A549 (cell line): ENCODE results near the gene NRIP1.

Experiments used
- CTCF ChIP-seq: fragments of >200 bp; sonication (Bioruptor Twin); formaldehyde crosslinking; IDR thresholded peaks from 3 replicates; pipeline ENCODE4 v1.5.1; 2016
- EP300 ChIP-seq, 2 experiments: fragments of >200 bp; sonication (Bioruptor Twin); formaldehyde crosslinking; IDR thresholded peaks; 2 replicates in 1 of 2; 3 replicates in 1 of 2; pipeline ENCODE4 v1.6.1; 2016 to 2017
- FOSB ChIP-seq: fragments of 250-450 bp; sonication (Bioruptor Pico); IDR thresholded peaks from 2 replicates; pipeline ENCODE4 v1.5.0; 2020; ENCODE audit warnings: mild to moderate bottlenecking, moderate library complexity
- KDM5A ChIP-seq: fragments of 200-600 bp; sonication (generic); IDR thresholded peaks from 2 replicates; pipeline ENCODE4 v1.6.1; 2016; ENCODE audit warnings: antibody characterized with exemption, mild to moderate bottlenecking
- MAX ChIP-seq: IDR thresholded peaks from 2 replicates; pipeline ENCODE4 v1.6.1; 2012
- PBX3 ChIP-seq: IDR thresholded peaks from 2 replicates; pipeline ENCODE4 v1.6.1; 2012
- PHF8 ChIP-seq: fragments of 200-600 bp; sonication (generic); IDR thresholded peaks from 2 replicates; pipeline ENCODE4 v1.6.1; 2016; ENCODE audit warnings: low read depth, mild to moderate bottlenecking, antibody characterized with exemption, moderate library complexity, borderline replicate concordance
- POLR2A ChIP-seq: IDR thresholded peaks from 2 replicates; pipeline ENCODE4 v1.6.1; 2012; ENCODE audit warnings: mild to moderate bottlenecking, low read length
- USF2 ChIP-seq: fragments of 450-650 bp; IDR thresholded peaks from 2 replicates; pipeline ENCODE4 v1.6.1; 2014; ENCODE audit warnings: antibody characterized with exemption

- TF ChIP-seq CTCF = no peak
- TF ChIP-seq USF2 = no peak
- no peak for TF ChIP-seq MAX
- no peak for TF ChIP-seq POLR2A
- no peak for TF ChIP-seq FOSB (CRISPR knock-in tag)
- no peak for TF ChIP-seq PHF8
- no peak for TF ChIP-seq KDM5A
- no peak for TF ChIP-seq EP300 (IDR thresholded peaks at IDR 0.05)
- TF ChIP-seq PBX3 = no peak
Observed at GRCh38 chr21:14913638-14914037, 151.2 kb downstream of the NRIP1 start.
